Measurements from ENCODE around the gene PDE8A. TPM values are rescaled to one million over a fixed set of nuclear protein-coding genes. Genes with fewer than 3 reads are reported as not detected.

The PDE8A gene
- total RNA-seq, 1 donor from 2014 or later = 22.7 TPM

- DNase-seq (ENCODE audit: low spot score) = no peak
- peaks cover 41% of the 10 kb centered on the region for H3K4me1 Mint-ChIP-seq (ENCODE audit: low read depth)
- H3K4me3 Mint-ChIP-seq (ENCODE audit: unreplicated experiment) = no peak overlapping the region
- no peaks in the 10 kb centered on the region for H3K9me3 Mint-ChIP-seq (ENCODE audit: low read depth)
- TF ChIP-seq CTCF (IDR thresholded peaks at IDR 0.05) = peak; percentile 64
- no peaks in the 10 kb centered on the region for H3K36me3 Mint-ChIP-seq (ENCODE audit: low read depth)
- H3K27ac Mint-ChIP-seq (ENCODE audit: unreplicated experiment) = no peak overlapping the region
- no peaks in the 10 kb centered on the region for H3K27me3 Mint-ChIP-seq (ENCODE audit: low read depth)
These were observed 23.7 kb downstream of the PDE8A start for GRCh38 chr15:85005319-85005718.

- peak overlapping the region; percentile 1 for H3K27ac Mint-ChIP-seq (ENCODE audit: unreplicated experiment)
- no peak overlapping the region for H3K4me3 Mint-ChIP-seq (ENCODE audit: unreplicated experiment)
- no peaks in the 10 kb centered on the region for H3K27me3 Mint-ChIP-seq (ENCODE audit: low read depth)
- peaks cover 41% of the 10 kb centered on the region for H3K4me1 Mint-ChIP-seq (ENCODE audit: low read depth)
- H3K9me3 Mint-ChIP-seq (ENCODE audit: low read depth) = no peaks in the 10 kb centered on the region
- TF ChIP-seq CTCF (IDR thresholded peaks at IDR 0.05) = no peak
- DNase-seq (ENCODE audit: low spot score) = no peak
- no peaks in the 10 kb centered on the region for H3K36me3 Mint-ChIP-seq (ENCODE audit: low read depth)
These were observed 24.1 kb downstream of the PDE8A start for GRCh38 chr15:85005746-85006145.

- H3K36me3 Mint-ChIP-seq (ENCODE audit: low read depth) = no peaks in the 10 kb centered on the region
- no peak overlapping the region for H3K4me3 Mint-ChIP-seq (ENCODE audit: unreplicated experiment)
- peaks cover 41% of the 10 kb centered on the region for H3K4me1 Mint-ChIP-seq (ENCODE audit: low read depth)
- H3K27me3 Mint-ChIP-seq (ENCODE audit: low read depth) = no peaks in the 10 kb centered on the region
- H3K9me3 Mint-ChIP-seq (ENCODE audit: low read depth) = no peaks in the 10 kb centered on the region
- TF ChIP-seq CTCF (IDR thresholded peaks at IDR 0.05) = no peak
- H3K27ac Mint-ChIP-seq (ENCODE audit: unreplicated experiment) = no peak overlapping the region
- no peak for DNase-seq (ENCODE audit: low spot score)
These were observed 24.5 kb downstream of the PDE8A start for GRCh38 chr15:85006201-85006600.

- Mint-ChIP-seq H3K27ac (ENCODE audit: unreplicated experiment) (no peak overlapping the region), H3K4me1 (ENCODE audit: low read depth) (peaks cover 41% of the 10 kb centered on the region), H3K4me3 (ENCODE audit: unreplicated experiment) (no peak overlapping the region), H3K9me3 (ENCODE audit: low read depth) (no peaks in the 10 kb centered on the region), H3K27me3 (ENCODE audit: low read depth) (no peaks in the 10 kb centered on the region), H3K36me3 (ENCODE audit: low read depth) (no peaks in the 10 kb centered on the region)
- DNase-seq (ENCODE audit: low spot score) = no peak
- TF ChIP-seq CTCF (IDR thresholded peaks at IDR 0.05) = no peak
These were observed 25.0 kb downstream of the PDE8A start for GRCh38 chr15:85006655-85007054.

GRCh38 chr15:85007137-85007536 is 25.5 kb downstream of the PDE8A start:
- Mint-ChIP-seq H3K4me3 (ENCODE audit: unreplicated experiment) (no peak overlapping the region), H3K9me3 (ENCODE audit: low read depth) (no peaks in the 10 kb centered on the region), H3K27ac (ENCODE audit: unreplicated experiment) (no peak overlapping the region), H3K4me1 (ENCODE audit: low read depth) (peaks cover 41% of the 10 kb centered on the region), H3K27me3 (ENCODE audit: low read depth) (no peaks in the 10 kb centered on the region), H3K36me3 (ENCODE audit: low read depth) (no peaks in the 10 kb centered on the region)
- DNase-seq (ENCODE audit: low spot score) = no peak
- TF ChIP-seq CTCF (IDR thresholded peaks at IDR 0.05) = no peak

Measured in chondrocyte (in vitro differentiated cells).